HEK293 (cell line): Measurements from ENCODE around the gene DNM1.

Source experiments
- CTCF ChIP-seq: fragments of 450-650 bp; formaldehyde crosslinking; IDR thresholded peaks from 2 replicates; pipeline ENCODE4 v1.5.1; 2016; ENCODE audit warnings: missing biosample characterization, missing genetic modification characterization
- HIC1 ChIP-seq: fragments of 450-650 bp; formaldehyde crosslinking; IDR thresholded peaks from 2 replicates; pipeline ENCODE4 v1.5.1; 2016; ENCODE audit warnings: missing biosample characterization, missing genetic modification characterization
- INSM2 ChIP-seq: fragments of 450-650 bp; formaldehyde crosslinking; IDR thresholded peaks from 2 replicates; pipeline ENCODE4 v1.5.1; 2016; ENCODE audit warnings: missing biosample characterization, missing genetic modification characterization
- PBX3 ChIP-seq: sonication (generic); formaldehyde crosslinking; IDR thresholded peaks from 2 replicates; pipeline ENCODE4 v1.8.1; 2022; ENCODE audit warnings: mild to moderate bottlenecking, moderate library complexity, missing genetic modification reagents
- SP7 ChIP-seq: fragments of 450-650 bp; formaldehyde crosslinking; IDR thresholded peaks from 2 replicates; pipeline ENCODE4 v1.5.1; 2016; ENCODE audit warnings: missing biosample characterization, missing genetic modification characterization
- ZBTB10 ChIP-seq: fragments of 450-650 bp; formaldehyde crosslinking; IDR thresholded peaks from 2 replicates; pipeline ENCODE4 v1.5.1; 2016; ENCODE audit warnings: missing biosample characterization, missing genetic modification characterization
- ZBTB11 ChIP-seq: fragments of 450-650 bp; formaldehyde crosslinking; conservative IDR thresholded peaks from 2 replicates; pipeline ENCODE4 v1.5.1; 2016; ENCODE audit warnings: low read depth, missing biosample characterization, missing genetic modification characterization
- ZBTB17 ChIP-seq: fragments of 450-650 bp; formaldehyde crosslinking; IDR thresholded peaks from 2 replicates; pipeline ENCODE4 v1.5.1; 2016; ENCODE audit warnings: missing biosample characterization, missing genetic modification characterization
- ZBTB20 ChIP-seq: fragments of 450-650 bp; formaldehyde crosslinking; IDR thresholded peaks from 2 replicates; pipeline ENCODE4 v1.5.1; 2016; ENCODE audit warnings: missing biosample characterization, missing genetic modification characterization
- ZBTB21 ChIP-seq: fragments of 450-650 bp; formaldehyde crosslinking; IDR thresholded peaks from 2 replicates; pipeline ENCODE4 v1.5.1; 2017; ENCODE audit warnings: missing biosample characterization, missing genetic modification characterization
- ZBTB8A ChIP-seq: fragments of 450-650 bp; formaldehyde crosslinking; IDR thresholded peaks from 2 replicates; pipeline ENCODE4 v1.5.1; 2016; ENCODE audit warnings: missing biosample characterization, missing genetic modification characterization
- ZFP37 ChIP-seq: fragments of 450-650 bp; formaldehyde crosslinking; IDR thresholded peaks from 2 replicates; pipeline ENCODE4 v1.5.1; 2016; ENCODE audit warnings: missing biosample characterization, missing genetic modification characterization
- ZNF184 ChIP-seq: fragments of 450-650 bp; IDR thresholded peaks from 2 replicates; pipeline ENCODE4 v1.5.1; 2018; ENCODE audit warnings: missing biosample characterization, mild to moderate bottlenecking, missing genetic modification characterization
- ZNF362 ChIP-seq: fragments of 450-650 bp; formaldehyde crosslinking; IDR thresholded peaks from 2 replicates; pipeline ENCODE4 v1.5.1; 2016; ENCODE audit warnings: missing biosample characterization, missing genetic modification characterization
- ZNF394 ChIP-seq: fragments of 450-650 bp; formaldehyde crosslinking; IDR thresholded peaks from 2 replicates; pipeline ENCODE4 v1.5.1; 2016; ENCODE audit warnings: missing biosample characterization, missing genetic modification characterization, mild to moderate bottlenecking, moderate library complexity, borderline replicate concordance
- ZNF501 ChIP-seq: fragments of 450-650 bp; formaldehyde crosslinking; IDR thresholded peaks from 2 replicates; pipeline ENCODE4 v1.5.1; 2016; ENCODE audit warnings: missing biosample characterization, missing genetic modification characterization
- ZNF560 ChIP-seq: fragments of 450-650 bp; formaldehyde crosslinking; IDR thresholded peaks from 2 replicates; pipeline ENCODE4 v1.5.1; 2017; ENCODE audit warnings: missing biosample characterization, missing genetic modification characterization, borderline replicate concordance
- ZNF600 ChIP-seq: fragments of 450-650 bp; formaldehyde crosslinking; IDR thresholded peaks from 2 replicates; pipeline ENCODE4 v1.5.1; 2016; ENCODE audit warnings: missing biosample characterization, missing genetic modification characterization
- ZNF692 ChIP-seq: fragments of 450-650 bp; formaldehyde crosslinking; IDR thresholded peaks from 2 replicates; pipeline ENCODE4 v1.5.1; 2016; ENCODE audit warnings: missing biosample characterization, missing genetic modification characterization
- ZNF768 ChIP-seq: fragments of 450-650 bp; formaldehyde crosslinking; IDR thresholded peaks from 2 replicates; pipeline ENCODE4 v1.5.1; 2018; ENCODE audit warnings: missing biosample characterization, mild to moderate bottlenecking, missing genetic modification characterization
- ZSCAN30 ChIP-seq: fragments of 450-650 bp; IDR thresholded peaks from 2 replicates; pipeline ENCODE4 v1.5.1; 2018; ENCODE audit warnings: missing biosample characterization, mild to moderate bottlenecking, missing genetic modification characterization, moderate library complexity
- ZXDB ChIP-seq: fragments of 450-650 bp; formaldehyde crosslinking; IDR thresholded peaks from 2 replicates; pipeline ENCODE4 v1.5.1; 2016; ENCODE audit warnings: missing biosample characterization, missing genetic modification characterization

Gene DNM1

GRCh38 chr9:128191406-128192046, 11.7 kb upstream of the DNM1 start, which contains the start of gene CIZ1 (continued):
- TF ChIP-seq INSM2 (tag by site-specific recombination): no peak
- peak; percentile 10; the same call in 1 of the 2 replicates for TF ChIP-seq ZBTB17 (tag by site-specific recombination)
- peak; percentile 28; the same call in 1 of the 2 replicates for TF ChIP-seq ZFP37 (tag by site-specific recombination)
- TF ChIP-seq ZNF184 (tag by site-specific recombination): peak; percentile 49; the same call in 1 of the 2 replicates
- TF ChIP-seq ZNF501 (tag by site-specific recombination): 0 out of 2 replicates have a peak, but pooled peaks have one; percentile 35
- peak; percentile 72; the same call in 1 of the 2 replicates for TF ChIP-seq CTCF (tag by site-specific recombination)
- TF ChIP-seq ZBTB20 (tag by site-specific recombination): peak; percentile 91
- TF ChIP-seq ZBTB8A (tag by site-specific recombination): peak; percentile 97
- no peak for TF ChIP-seq ZNF362 (tag by site-specific recombination)
- TF ChIP-seq HIC1 (tag by site-specific recombination): 0 out of 2 replicates have a peak, but pooled peaks have one; percentile 9
- no peak for TF ChIP-seq ZNF600 (tag by site-specific recombination)
- no peak for TF ChIP-seq ZNF560 (tag by site-specific recombination)
- peak; percentile 58 for TF ChIP-seq SP7 (tag by site-specific recombination)
- TF ChIP-seq ZBTB10 (tag by site-specific recombination): peak; percentile 79; the same call in 1 of the 2 replicates
- no peak for TF ChIP-seq ZNF768 (tag by site-specific recombination)
- peak; percentile 69; the same call in 1 of the 2 replicates for TF ChIP-seq ZNF692 (tag by site-specific recombination)
- TF ChIP-seq ZSCAN30: peak; percentile 84
- TF ChIP-seq ZNF394 (tag by site-specific recombination): peak; percentile 22; the same call in 1 of the 2 replicates
- no peak for TF ChIP-seq ZBTB21 (tag by site-specific recombination)
- peak; percentile 68 for TF ChIP-seq ZXDB
- peak; percentile 87 for TF ChIP-seq ZBTB11 (tag by site-specific recombination)
- TF ChIP-seq PBX3 (CRISPR knock-in tag): 0 out of 2 replicates have a peak, but pooled peaks have one; percentile 22
